OCI-M1 (cell line): Measurements from ENCODE around the gene SPCS1.

ENCODE experiments used
- DNase-seq: peaks from one replicate; lab custom pipeline; 2025; lab: John Stamatoyannopoulos, UW

The SPCS1 gene

DNA sequence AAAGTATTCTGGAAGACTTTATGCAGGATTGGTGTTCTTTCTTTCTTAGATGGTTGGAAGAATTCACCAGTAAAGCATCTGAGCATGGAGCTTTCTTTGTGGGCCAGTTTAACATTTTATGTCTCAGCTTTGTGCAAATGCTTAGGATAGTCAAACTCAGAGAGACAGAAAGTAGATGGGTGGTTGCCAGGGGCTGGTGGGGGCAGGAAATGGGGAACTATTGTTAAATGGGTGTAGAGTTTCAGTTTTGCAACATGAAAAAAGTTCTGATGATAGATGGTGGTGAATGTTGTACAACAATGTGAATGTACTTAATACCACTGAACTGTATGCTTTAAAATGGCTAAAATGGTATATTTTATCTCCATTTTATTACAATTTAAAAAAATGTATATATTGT is 24.8 kb downstream of the SPCS1 start:
- DNase-seq = no peak

GRCh38 chr3:52731590-52731989 is 25.7 kb downstream of the SPCS1 start:
- no peak for DNase-seq

DNA sequence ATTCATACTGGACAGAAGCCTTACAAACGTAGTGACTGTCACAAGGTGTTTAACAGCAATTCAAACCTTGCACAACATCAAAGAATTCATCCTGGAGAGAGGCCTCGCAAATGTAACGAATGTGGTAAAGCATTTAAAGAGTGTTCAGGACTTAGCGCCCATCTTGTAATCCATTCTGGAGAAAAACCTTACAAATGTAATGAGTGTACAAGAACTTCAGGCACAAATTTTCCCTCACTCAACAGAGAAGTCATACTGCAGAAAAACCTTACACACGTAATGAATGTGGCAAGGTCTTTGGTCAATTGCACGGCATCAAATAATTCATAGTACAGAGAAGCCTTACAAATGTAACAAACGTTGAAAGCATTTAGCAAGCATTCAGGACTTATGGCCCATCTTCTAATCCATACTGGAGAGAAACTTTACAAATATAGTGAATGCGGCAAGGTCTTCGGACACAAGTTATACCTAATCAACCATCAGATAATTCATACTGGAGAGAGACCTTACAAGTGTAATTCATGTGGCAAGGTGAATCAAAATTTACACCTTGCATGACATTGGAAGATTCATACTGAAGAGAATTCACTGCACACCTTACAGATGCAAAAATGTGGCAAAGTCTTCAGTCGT is 27.5 kb downstream of the SPCS1 start:
- no peak for DNase-seq

DNA sequence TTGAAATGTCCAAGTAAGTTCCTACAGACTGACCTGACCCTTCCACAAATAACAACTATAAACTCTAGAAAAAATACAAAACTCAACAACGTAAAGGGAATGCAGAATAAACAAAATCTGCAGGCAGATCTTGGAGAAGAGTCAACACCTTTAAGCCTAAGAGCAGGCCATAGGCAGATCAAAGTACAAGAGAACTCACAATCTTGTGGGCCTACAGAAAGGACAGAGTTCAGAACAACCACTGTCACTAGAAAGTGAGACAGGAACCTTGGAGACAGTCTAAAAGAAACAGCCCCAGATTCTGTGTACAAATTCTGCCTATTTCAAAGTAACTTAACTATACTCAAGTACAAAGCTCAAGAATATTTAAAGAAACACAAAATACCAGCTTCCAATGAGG is 33.8 kb downstream of the SPCS1 start:
- no peak for DNase-seq

DNA sequence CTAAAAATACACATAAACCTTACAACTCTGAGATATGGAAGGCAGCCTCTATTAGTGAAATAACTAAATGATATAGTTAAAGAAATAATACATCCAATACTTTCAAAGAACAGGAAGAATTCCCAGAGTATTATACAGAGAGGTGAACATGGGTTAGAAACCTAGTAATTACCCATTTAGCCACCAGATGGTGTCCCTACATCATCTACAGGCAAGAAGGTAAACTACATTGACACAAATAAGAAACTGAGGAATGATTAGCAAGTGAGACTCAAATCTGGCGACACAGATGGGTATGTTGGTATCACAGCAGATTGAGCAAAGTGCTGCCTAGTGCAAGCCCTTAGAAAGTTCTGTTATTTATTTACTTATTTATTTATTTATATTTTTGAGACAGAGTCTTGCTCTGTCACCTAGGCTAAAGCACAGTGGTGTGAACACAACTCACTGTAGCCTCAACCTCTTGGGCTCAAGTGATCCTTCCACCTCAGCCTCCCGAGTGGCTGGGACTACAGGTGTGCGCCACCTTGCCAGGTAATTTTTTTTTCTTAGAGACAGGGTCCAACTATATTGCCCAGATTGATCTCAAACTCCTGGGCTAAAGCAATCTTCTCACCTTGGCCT is 36.6 kb downstream of the SPCS1 start:
- DNase-seq = peak; percentile 60

DNA sequence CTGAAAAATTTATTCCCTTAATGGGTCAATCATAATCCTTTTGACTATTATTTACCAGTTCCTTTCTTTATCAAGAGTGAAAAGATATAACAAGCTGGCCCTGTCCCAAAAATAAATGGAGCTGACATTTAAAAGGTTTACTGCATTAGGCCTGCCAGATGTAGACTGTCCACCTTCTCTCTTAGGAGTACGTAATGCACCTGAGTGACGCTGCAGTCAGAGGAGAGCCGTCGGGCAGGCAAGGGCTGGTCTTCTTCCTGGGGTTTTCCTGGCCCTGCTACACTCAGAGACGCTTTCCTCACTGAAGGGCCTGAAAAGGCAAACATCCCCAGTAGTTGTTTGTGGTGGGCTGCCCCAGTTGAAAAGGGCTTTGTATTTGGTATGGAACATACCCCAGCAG is 37.2 kb downstream of the SPCS1 start:
- no peak for DNase-seq

- DNase-seq = no peak
Observed at GRCh38 chr3:52743721-52744120, 37.8 kb downstream of the SPCS1 start.

DNA sequence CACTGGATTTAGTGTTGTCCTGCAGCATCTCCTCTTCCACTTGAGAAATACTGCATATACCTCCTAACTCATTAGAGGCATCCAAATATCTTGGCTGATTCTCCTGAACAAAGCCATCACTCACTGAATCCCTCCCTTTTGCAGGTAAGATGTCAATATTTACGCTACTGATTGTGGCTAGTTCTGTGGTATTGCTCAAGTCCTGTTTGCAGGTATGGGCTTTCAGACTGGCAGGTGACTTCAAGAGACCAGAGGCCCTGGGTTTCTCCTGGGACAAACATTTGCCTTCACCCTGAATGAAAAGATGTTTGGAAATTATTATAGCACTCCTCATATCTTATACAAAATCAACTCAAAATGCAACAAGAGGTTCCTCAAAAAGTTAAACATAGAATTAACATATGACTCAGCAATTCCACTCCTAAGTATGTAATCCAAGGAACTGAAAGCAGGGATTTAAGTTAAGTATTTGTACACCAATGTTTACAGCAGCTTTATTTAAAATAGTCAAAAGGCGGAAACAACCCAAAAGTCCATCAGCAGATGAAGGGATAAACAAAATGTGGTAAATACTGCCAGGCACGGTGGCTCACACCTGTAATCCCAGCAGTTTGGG is 46.2 kb downstream of the SPCS1 start:
- DNase-seq = peak; percentile 30

DNA sequence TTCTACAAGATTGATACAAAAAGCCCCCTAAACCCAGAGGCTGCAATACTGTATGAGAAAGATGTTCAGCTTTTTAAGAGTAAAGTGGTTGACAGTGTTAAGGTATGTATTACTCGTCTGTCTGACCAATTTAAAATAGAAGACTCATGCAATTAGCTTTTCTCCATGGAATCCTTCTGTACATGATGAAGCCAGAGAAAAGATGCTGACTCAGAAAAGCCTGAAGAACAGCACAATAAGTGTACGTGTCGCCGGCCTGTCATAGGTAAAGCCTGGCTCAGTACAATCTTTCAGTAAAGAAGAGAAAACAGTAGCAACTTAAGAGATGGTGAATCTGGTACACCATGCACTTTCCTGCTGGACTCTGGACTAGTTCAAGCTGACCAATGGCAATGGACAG is 48.5 kb downstream of the SPCS1 start:
- DNase-seq = no peak

DNA sequence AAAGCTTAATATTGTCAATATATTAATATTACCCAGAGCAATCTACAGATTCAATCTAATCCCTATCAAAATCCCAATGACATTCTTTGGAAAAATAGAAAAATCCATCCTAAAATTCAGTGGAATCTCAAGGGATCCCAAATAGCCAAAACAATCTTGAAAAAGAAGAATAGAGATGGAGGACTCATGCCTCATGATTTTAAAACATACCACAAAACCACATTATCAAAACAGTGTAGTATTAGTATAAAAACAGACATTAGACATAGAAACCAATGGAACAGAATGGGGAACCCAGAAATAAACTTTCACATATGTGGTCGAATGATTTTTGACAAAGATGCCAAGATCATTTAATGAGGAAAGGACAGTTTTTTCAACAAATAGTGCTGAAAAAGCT is 50.2 kb downstream of the SPCS1 start:
- no peak for DNase-seq
